PFSK-1 (cell line): ENCODE results near the gene ZNF154.

Experiments
- FOXP2 ChIP-seq: optimal IDR thresholded peaks from 2 replicates; pipeline ENCODE3; 2011; ENCODE audit warnings: borderline replicate concordance, control low read depth, inconsistent platforms; ENCODE audit not compliant: insufficient read depth; ENCODE audit errors: extremely low read length, extremely low read depth
- POLR2AphosphoS5 ChIP-seq: IDR thresholded peaks from 2 replicates; pipeline ENCODE4 v1.6.1; 2012; ENCODE audit warnings: low read depth, mild to moderate bottlenecking, control low read depth, low read length, moderate library complexity
- REST ChIP-seq, 2 experiments: IDR thresholded peaks; 2 replicates each; pipeline versions ENCODE4 v1.6.1 to v1.8.0; 2011 to 2012; ENCODE audit warnings: low read depth in 2 of 2, low read length in 2 of 2, control low read depth in 1 of 2, inconsistent platforms in 1 of 2, mild to moderate bottlenecking in 1 of 2, moderate library complexity in 1 of 2; ENCODE audit not compliant: insufficient read depth in 1 of 2
- SIN3A ChIP-seq: IDR thresholded peaks from 2 replicates; pipeline ENCODE4 v1.6.1; 2012; ENCODE audit warnings: mild to moderate bottlenecking, low read length, moderate library complexity, borderline replicate concordance; ENCODE audit not compliant: insufficient read depth
- TAF1 ChIP-seq: IDR thresholded peaks from 2 replicates; pipeline ENCODE4 v1.6.1; 2012; ENCODE audit warnings: low read length, control low read depth, borderline replicate concordance; ENCODE audit not compliant: insufficient read depth

DNA sequence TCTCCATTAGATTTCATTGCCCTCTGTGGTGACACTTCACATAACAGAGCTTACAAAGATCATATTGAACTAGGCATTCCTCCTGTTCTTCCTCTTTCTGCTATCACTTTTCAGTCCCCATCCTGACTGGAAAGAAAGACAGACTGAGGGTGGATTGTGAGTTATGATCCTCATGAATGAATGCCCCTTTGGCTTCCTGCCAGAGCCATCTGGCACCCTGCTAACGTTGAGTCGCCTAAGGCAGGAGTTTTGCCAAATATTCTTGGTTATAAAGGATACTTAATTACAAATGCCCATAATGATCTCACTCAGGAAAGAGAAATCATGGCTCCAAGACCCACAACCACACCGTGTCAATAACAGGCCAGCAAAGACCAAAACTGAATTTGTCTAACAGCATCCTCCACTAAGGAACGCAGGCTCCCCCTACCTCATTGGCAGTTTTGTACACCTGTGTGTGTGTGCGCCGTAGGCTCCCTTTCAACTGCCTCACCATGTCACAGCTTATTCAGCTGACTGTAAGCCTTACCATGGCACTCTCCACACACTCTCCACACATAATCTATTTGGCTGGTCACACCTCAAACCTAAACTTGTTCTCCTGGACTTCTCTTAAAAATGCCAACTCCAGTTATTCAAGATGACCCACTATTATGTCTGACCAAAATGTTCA, 60.5 kb downstream of the ZNF154 start:
- TF ChIP-seq REST (IDR thresholded peaks at IDR 0.05; ENCODE audit: insufficient read depth in 1 of 2, low read depth in 2 of 2, low read length in 2 of 2) = no peak
- no peak for TF ChIP-seq POLR2AphosphoS5
- no peak for TF ChIP-seq SIN3A
- TF ChIP-seq TAF1 = no peak
- TF ChIP-seq FOXP2 = no peak
